OCI-M2 (cell line): ENCODE results near the gene PSMD9.
"Not testable (repeated sequence)": the region's sequence is repeated elsewhere in the genome, so short reads cannot be mapped to it uniquely, and the experiment has no call there.

Source experiments
- DNase-seq: peaks from one replicate; lab custom pipeline; 2025; ENCODE audit not compliant: unreplicated experiment; lab: John Stamatoyannopoulos, UW

PSMD9 gene

DNA sequence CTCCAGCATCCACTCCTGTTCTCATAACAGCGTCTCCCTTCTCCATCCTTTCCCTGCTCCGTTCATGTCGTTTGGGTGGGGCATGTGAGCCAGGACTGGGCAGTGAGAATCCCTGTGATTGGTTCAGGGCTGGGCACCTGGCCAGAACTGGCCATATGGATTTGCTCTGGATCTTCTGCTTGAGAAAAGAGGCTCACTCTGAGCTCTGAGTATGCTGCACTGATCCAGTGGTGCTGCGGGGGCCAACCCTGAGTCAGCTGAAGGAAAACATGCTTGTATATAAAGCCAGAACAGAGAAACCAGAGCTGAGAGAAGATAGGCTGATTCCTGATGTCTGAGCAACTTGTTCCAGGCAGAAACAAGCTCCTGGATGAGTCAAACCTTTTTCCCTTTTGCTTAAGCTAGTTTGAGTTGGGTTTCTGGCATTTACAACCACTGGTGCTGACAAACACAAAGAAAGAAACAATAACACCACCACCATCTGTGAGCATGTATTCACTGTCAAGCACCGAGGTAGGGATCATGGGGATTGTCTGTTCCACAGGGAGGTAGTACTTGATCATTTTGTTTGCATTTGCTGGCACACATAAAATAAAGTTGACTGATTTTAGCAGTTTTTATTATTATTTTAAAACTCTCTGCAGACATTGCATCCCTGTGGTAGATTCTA lies 15.9 kb upstream of the PSMD9 start:
- DNase-seq: no peak

DNA sequence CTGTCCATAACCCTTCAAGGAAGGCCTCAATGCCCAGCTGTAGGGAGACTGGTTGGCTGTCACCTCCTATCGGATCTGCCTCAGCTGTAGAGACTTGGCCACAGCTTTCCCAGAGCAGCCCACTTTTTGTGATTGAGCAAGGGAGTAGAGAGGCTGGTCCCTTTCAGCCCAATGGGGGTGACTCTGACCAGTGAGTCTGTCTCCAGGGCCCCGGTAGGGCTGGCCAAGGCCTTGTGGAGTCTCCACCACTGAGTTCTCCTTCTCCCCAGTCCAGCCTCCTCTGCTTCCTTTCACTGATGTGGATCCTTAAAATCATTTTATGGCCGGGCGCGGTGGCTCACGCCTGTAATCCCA lies 15.4 kb upstream of the PSMD9 start:
- DNase-seq: no peak

GRCh38 chr12:121874071-121874470 lies 14.5 kb upstream of the PSMD9 start:
- DNase-seq: no peak

GRCh38 chr12:121875582-121875981 lies 13.0 kb upstream of the PSMD9 start:
- DNase-seq: no peak

- DNase-seq: not testable (repeated sequence)
Observed at GRCh38 chr12:121876080-121876447, 12.5 kb upstream of the PSMD9 start.

DNA sequence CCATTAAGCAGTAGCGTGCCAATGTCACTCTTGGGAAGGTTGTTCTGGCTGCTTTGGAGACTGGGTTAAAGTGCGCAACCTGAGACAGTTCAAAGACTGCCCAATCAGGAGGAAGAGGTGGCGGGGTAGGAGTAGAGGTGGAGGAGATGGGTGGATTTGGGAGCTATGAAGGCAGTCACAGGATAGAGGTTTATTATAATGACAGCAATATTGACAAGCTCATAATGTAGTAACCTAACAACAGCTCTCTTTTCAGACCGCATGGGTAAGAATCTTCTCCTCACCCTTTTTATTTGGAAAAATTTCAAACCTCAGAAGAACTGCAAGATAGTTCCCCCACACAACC lies 5.3 kb upstream of the PSMD9 start:
- no peak for DNase-seq

DNA sequence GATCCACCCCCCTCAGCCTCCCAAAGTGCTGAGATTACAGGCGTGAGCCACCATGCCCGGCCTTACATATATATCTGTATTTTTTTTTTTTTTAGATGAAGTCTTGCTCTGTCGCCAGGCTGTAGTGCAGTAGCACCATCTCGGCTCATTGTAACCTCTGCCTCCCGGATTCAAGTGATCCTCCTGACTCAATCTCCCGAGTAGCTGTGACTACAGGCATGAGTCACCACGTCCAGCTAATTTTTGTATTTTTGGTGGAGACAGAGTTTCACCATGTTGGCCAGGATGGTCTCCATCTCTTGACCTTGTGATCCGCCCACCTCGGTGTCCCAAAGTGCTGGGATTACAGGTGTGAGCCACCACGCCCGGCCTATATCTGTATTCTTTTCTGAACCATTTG lies 3.5 kb upstream of the PSMD9 start:
- DNase-seq: not testable (repeated sequence)

DNA sequence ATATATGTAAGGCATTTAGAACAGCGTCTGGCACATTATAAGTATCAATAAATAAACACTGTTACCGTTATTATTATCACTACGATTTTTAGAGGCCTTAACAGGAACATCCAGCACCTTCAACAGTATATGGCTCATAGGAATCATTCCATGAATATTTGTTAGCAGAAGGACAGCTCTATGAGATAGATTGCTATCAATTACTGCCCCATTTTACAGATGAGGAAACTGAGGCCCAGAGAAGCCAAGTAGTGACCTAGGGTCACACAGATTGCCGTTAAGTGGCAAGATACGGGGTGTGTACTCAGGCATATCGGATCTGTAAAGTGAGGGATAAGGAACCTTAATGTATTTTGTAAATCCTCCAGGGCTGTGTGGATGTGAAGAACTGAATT lies 510 bp upstream of the PSMD9 start:
- no peak for DNase-seq

DNA sequence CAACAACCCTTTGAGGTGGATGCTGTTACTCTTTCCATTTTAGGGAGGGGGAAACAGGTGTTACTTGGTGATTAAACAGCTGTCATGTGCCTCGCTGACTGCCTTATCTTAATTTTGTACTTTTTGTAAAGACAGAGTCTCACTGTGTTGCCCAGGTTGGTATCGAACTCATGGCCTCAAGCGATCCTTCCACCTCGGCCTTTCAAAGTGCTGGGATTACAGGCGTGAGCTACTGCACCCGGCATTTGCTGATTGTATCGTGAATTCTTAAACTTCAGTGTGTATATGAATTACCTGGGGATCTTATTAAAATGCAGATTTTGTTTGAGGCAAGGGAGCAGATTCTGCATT lies 659 bp downstream of the PSMD9 start:
- DNase-seq: no peak

- not testable (repeated sequence) for DNase-seq
Observed at GRCh38 chr12:121889661-121890060, 1.1 kb downstream of the PSMD9 start.

DNA sequence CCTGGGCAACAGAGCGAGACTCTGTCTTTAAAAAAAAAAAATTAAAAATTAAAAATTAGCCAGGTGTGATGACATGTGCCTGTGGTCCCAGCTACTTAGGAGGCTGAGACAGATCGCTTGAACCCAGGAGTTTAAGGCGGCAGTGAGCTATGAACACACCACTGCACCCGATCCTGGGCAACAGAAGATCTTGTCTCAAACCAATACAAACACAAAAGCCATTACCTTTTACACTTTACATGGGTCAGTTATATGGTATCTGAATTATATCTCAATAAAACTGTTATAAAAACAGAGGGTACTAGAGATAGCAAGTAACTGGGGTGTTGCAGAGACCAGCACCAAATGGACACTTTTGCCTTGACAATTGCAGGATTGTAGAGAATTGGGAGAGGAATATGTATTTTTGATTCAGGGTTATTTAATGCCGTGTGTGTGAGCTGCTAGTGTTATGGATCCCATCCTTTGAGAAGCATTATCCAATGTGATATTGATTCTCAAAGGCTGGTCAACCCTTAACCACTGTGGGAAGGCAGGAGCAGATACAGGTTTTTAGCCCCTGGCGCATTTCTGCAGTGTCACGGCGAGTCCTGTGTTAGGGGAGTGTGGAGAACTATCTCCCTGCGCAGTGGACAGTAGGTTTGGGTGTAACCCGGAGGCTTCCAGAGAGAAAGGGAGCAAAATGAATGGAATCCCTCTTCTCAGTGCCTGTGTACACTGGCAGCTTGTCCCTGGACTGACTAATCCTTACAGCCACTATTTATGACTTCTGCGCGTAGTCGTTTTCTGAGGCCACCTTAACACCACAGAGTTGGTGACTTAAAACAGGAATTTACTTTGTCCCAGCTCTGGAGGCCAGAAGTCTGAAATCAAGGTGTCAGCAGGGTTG lies 4.3 kb downstream of the PSMD9 start:
- no peak for DNase-seq

DNA sequence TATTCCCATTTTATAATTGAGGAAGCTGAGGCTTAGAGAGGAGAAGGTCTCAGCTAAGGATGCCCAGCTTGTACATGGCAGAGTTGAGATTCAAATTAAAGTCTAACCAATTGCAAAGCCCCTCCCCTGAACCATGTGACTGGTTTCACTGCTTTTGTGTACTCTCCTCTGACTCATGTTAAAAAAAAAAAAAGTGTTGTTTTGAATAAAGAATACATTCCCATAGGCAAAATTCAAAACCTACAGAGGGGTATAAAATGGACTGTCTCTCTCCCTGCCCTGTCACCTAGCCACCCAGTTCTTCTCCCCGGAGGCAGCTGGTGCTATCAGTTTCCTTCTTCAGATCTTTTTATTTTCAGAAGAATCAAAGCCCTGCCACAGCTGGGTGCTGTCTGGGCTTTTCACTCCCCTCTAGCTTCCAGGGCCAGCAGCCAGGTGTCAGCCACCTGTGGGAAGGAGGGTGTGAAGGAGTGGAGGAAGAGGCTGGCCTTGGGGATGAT lies 5.4 kb downstream of the PSMD9 start:
- DNase-seq: no peak

DNA sequence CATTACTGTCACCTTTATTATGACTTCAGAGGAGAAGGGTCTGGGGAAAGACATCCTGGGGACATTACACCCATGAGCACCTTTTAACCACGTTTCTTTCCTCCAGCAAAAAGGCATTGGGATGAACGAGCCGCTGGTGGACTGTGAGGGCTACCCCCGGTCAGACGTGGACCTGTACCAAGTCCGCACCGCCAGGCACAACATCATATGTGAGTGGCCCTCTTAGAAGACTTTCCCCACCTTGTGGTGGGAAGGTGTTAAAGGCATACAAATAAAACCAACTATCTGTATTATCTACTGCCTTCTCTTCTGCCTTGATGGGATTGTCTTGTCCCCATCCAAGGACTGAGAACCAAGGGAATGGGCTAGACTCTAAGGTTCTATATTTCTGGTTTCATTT lies 6.0 kb downstream of the PSMD9 start:
- DNase-seq: no peak

DNA sequence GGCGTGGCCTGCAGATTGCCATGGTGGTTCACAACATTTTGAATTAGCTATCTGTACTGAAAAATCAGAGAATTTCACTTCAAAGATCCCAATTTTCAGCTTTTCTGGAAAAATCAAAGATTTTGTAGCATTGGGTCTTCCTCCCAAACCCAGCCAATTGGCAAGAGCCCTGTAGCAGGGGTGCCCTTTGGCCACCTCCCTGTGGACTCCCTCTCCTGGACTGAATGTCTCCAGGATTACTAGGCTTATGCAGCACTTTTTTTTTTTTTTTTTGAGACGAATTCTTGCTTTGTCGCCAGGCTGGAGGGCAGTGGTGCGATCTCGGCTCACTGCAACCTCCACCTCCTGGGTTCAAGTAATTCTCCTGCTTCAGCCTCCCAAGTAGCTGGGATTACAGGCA lies 9.7 kb downstream of the PSMD9 start:
- no peak for DNase-seq

GRCh38 chr12:121899590-121899989 lies 11.0 kb downstream of the PSMD9 start:
- no peak for DNase-seq

DNA sequence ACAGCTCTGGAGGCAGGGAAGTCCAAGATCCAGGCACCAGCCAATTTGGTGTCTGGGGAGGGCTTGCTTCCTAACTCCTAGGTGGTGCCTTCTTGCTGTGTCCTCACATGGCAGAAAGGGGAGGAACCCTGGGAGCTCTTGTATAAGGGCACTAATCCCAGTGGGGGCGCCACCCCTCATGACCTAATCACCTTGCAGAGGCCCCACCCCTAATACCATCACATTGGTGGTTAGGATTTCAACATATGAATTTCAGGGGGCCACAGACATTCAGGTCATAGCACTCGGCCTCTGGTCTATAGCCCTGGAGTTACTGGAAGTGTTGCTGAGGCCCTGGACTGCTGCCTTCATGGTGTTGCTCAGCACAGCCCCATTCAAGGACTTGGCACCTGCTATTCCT lies 14.6 kb downstream of the PSMD9 start:
- DNase-seq: no peak

- DNase-seq: no peak
Observed at GRCh38 chr12:121905746-121906145, 17.2 kb downstream of the PSMD9 start.

DNA sequence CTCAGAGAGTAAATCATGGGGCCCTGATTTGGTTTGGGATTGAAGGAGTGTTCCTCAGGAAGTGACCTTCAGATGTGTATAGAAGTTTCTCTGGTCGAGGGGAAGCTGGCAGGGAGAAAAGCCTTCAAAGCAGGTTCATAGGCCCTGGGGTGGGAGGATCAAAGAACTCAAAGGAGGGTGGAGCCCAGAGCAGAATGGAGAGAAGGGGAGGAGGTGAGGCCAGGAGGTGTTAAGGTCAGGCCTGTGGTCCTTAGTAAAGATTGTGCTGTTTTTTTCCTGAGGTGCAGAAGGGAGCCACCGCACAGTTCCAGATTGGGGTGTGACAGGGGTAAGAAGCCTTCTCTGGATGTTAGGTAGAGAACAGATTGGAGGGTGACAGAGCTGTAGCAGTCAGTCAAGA lies 20.1 kb downstream of the PSMD9 start:
- DNase-seq: no peak

GRCh38 chr12:121911824-121912585 lies 23.4 kb downstream of the PSMD9 start:
- no peak for DNase-seq

DNA sequence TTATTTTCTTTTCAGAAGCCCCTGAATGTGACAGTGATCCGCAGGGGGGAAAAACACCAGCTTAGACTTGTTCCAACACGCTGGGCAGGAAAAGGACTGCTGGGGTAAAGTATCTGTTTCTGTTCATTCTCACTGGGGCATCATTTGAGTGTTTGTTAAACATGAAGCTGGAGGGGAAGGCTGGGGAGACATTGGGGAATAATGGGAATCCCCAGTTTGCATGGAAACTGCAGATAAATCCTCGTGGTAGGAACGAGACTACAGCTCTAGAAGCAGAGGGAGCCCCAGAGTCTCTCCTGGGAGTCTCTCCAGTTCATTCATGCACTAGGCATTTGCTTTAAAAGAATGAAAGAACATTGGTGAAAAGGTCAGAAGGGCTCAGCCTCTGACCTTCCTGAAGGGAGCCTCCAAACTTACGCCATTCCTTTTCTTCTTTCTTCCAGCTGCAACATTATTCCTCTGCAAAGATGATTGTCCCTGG lies 27.3 kb downstream of the PSMD9 start:
- DNase-seq: no peak

DNA sequence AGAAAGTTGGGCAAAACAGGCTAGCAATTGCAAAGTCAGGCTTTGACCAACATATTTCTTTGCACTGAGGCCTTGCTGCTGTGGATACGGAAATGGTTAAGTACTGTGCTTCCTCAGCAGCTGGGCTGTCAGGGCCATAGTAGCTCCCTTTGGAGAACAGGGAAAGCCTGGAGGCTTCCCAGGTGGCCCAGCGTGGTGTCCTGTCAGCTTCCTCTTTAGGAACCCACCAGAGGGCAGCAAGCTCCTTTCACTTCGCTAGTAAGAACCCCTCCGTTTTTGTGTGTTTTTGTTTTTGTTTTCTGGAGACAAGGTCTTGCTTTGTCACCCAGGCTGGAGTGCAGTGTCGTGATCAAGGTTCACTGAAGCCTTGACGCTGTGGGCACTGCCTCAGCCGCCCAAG lies 28.1 kb downstream of the PSMD9 start:
- no peak for DNase-seq
